GM18511 (cell line): Measurements from ENCODE around the gene SNCG.
"Not testable (repeated sequence)": the region's sequence is repeated elsewhere in the genome, so short reads cannot be mapped to it uniquely, and the experiment has no call there.

Experiments used
- ATAC-seq: cut with Tn5 transposase; IDR thresholded peaks from one replicate; pipeline ENCODE4 v1.9.1; 2021; ENCODE audit warnings: mild to moderate bottlenecking, moderate library complexity; ENCODE audit not compliant: unreplicated experiment

SNCG gene

GRCh38 chr10:86944471-86944870 lies 13.9 kb upstream of the SNCG start:
- ATAC-seq: no peak

- ATAC-seq: no peak
Observed at GRCh38 chr10:86944907-86945306, 13.5 kb upstream of the SNCG start.

GRCh38 chr10:86945361-86946212 lies 12.8 kb upstream of the SNCG start:
- no peak for ATAC-seq

GRCh38 chr10:86946213-86947155 lies 11.9 kb upstream of the SNCG start:
- no peak for ATAC-seq

GRCh38 chr10:86947806-86948205 lies 10.6 kb upstream of the SNCG start:
- not testable (repeated sequence) for ATAC-seq

- ATAC-seq: no peak
Observed at GRCh38 chr10:86950349-86950748, 8.1 kb upstream of the SNCG start.

- ATAC-seq: no peak
Observed at GRCh38 chr10:86951184-86951761, 7.1 kb upstream of the SNCG start.

GRCh38 chr10:86952106-86952505 lies 6.3 kb upstream of the SNCG start:
- ATAC-seq: no peak

GRCh38 chr10:86952697-86953096 lies 5.7 kb upstream of the SNCG start:
- ATAC-seq: not testable (repeated sequence)

GRCh38 chr10:86953747-86954680 lies 4.4 kb upstream of the SNCG start:
- ATAC-seq: no peak

GRCh38 chr10:86954681-86955500 lies 3.5 kb upstream of the SNCG start:
- ATAC-seq: no peak

- no peak for ATAC-seq
Observed at GRCh38 chr10:86955501-86956194, 2.8 kb upstream of the SNCG start.

- no peak for ATAC-seq
Observed at GRCh38 chr10:86956195-86956847, 2.1 kb upstream of the SNCG start.

GRCh38 chr10:86956848-86957448 lies 1.5 kb upstream of the SNCG start:
- no peak for ATAC-seq

GRCh38 chr10:86957471-86958115 lies 806 bp upstream of the SNCG start, which contains the start of gene MMRN2:
TSS of gene MMRN2 (minus strand) at chr10:86957615. CDS start at chr10:86957541, 74 bp downstream.
- no peak for ATAC-seq

- no peak for ATAC-seq
Observed at GRCh38 chr10:86958901-86959736, 720 bp downstream of the SNCG start.

GRCh38 chr10:86959737-86960002 lies 1.3 kb downstream of the SNCG start:
- no peak for ATAC-seq
